Activated B cell treated with CpG ODN at 0.5 μM for 24 hours (primary cell): ENCODE results near the gene NFYA. TPM values are rescaled to one million over a fixed set of nuclear protein-coding genes. Genes with fewer than 3 reads are reported as not detected.

Source experiments
- ATAC-seq: fragments of 200-7000 bp; cut with Tn5 transposase; one replicate; pipeline ENCODE4 v1.10.0; 2021; ENCODE audit warnings: low read depth, mild to moderate bottlenecking, moderate library complexity
- CTCF ChIA-PET: fragments of 350-600 bp; sonication (Branson Sonifier 250); formaldehyde crosslinking; loops from one replicate; lab custom pipeline; 2021; ENCODE audit warnings: antibody characterized with exemption; lab: Charles Lee
- POLR2A ChIA-PET: fragments of 350-600 bp; sonication (Branson Sonifier 250); formaldehyde crosslinking; loops from one replicate; lab custom pipeline; 2021; ENCODE audit warnings: antibody characterized with exemption; lab: Charles Lee
- DNase-seq: peaks from one replicate; pipeline ENCODE4 v3.0.0; 2022
- H3K27ac Mint-ChIP-seq: one replicate; pipeline ENCODE4 v1.8.0; 2020; ENCODE audit warnings: mixed read lengths
- H3K27me3 Mint-ChIP-seq: one replicate; pipeline ENCODE4 v1.8.0; 2021; ENCODE audit warnings: mixed read lengths
- H3K36me3 Mint-ChIP-seq: one replicate; pipeline ENCODE4 v1.8.0; 2021; ENCODE audit warnings: low read depth, mixed read lengths
- H3K4me1 Mint-ChIP-seq: one replicate; pipeline ENCODE4 v1.8.0; 2021; ENCODE audit warnings: mixed read lengths
- H3K4me3 Mint-ChIP-seq: one replicate; pipeline ENCODE4 v1.8.0; 2020; ENCODE audit warnings: mild to moderate bottlenecking, mixed read lengths
- H3K9me3 Mint-ChIP-seq: one replicate; pipeline ENCODE4 v1.8.0; 2020; ENCODE audit warnings: mixed read lengths
- intact Hi-C: fragments of 100-400 bp; cut with micrococcal nuclease; formaldehyde crosslinking; loops from one replicate; pipeline ENCODE4 v1.15.1; 2024
- total RNA-seq: library from RNA; stranded (reverse); gene quantifications from 2 replicates; pipeline ENCODE4 v1.2.3, GENCODE V29; 2022
- TF ChIP-seq, protein P1 (sequence below): fragments of 200-600 bp; IDR thresholded peaks from one replicate; pipeline ENCODE4 v1.8.0; 2022; ENCODE audit warnings: antibody characterized with exemption, mild to moderate bottlenecking

NFYA gene
- total RNA-seq, 1 donor from 2014 or later: 35.1 TPM

GRCh38 chr6:41061196-41061726, 11.5 kb upstream of the NFYA start:
- no peaks in the 10 kb centered on the region for H3K27me3 Mint-ChIP-seq
- H3K4me1 Mint-ChIP-seq: no peaks in the 10 kb centered on the region
- TF ChIP-seq, protein P1, sequence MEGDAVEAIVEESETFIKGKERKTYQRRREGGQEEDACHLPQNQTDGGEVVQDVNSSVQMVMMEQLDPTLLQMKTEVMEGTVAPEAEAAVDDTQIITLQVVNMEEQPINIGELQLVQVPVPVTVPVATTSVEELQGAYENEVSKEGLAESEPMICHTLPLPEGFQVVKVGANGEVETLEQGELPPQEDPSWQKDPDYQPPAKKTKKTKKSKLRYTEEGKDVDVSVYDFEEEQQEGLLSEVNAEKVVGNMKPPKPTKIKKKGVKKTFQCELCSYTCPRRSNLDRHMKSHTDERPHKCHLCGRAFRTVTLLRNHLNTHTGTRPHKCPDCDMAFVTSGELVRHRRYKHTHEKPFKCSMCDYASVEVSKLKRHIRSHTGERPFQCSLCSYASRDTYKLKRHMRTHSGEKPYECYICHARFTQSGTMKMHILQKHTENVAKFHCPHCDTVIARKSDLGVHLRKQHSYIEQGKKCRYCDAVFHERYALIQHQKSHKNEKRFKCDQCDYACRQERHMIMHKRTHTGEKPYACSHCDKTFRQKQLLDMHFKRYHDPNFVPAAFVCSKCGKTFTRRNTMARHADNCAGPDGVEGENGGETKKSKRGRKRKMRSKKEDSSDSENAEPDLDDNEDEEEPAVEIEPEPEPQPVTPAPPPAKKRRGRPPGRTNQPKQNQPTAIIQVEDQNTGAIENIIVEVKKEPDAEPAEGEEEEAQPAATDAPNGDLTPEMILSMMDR: no peak
- H3K27ac Mint-ChIP-seq: no peak overlapping the region
- no peak overlapping the region for H3K4me3 Mint-ChIP-seq
- POLR2A ChIA-PET: no interaction called here
- ATAC-seq: no peak
- peaks cover 62% of the 10 kb centered on the region for H3K36me3 Mint-ChIP-seq
- H3K9me3 Mint-ChIP-seq: no peaks in the 10 kb centered on the region
- no peak for DNase-seq
- intact Hi-C loops: no loop called here
- CTCF ChIA-PET: no interaction called here

DNA sequence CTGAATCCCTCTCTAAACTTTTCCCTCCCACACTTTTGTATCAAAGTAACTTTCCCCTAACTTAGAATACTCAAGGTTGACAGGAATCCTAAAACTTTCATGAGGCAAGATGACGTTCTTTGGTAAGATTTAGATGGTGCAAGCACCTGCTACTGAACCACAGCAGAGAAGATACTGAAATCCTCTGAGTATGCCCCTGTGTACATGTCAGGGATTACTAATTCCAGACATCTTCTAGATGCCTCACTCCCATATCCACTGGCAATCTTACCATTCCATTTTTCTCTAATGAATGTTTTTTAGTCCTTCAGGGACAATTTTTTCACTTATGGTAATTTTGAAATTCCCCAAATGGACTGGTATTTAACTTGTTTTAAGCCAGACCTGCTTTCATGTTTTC, 10.7 kb upstream of the NFYA start:
- ATAC-seq (no peak), DNase-seq (no peak)
- POLR2A ChIA-PET: no interaction called here
- no peak overlapping the region for H3K4me3 Mint-ChIP-seq
- H3K36me3 Mint-ChIP-seq: peaks cover 70% of the 10 kb centered on the region
- TF ChIP-seq, protein P1: no peak
- H3K27ac Mint-ChIP-seq: no peak overlapping the region
- H3K4me1 Mint-ChIP-seq: peaks cover 5% of the 10 kb centered on the region
- CTCF ChIA-PET: no interaction called here
- no peaks in the 10 kb centered on the region for H3K9me3 Mint-ChIP-seq
- H3K27me3 Mint-ChIP-seq: no peaks in the 10 kb centered on the region
- intact Hi-C loops: no loop called here

DNA sequence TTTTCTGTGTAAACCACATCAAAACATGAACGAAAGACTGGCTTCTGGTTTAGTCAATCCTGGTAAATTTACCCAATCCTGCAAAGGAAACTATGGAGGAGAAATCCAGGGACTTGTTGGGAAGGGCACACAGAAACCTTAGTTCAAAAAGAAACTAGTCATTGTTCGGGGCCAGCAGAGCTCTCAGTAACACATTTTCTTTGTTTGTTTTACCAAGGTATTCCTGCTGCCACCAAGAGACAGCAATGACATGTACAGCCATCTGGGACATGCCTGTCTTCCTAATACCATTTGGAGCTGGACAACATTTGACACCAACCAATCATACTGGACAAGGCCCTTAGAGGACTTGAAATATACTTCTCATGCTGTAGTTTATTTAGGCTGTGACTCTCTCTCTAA, 8.9 kb upstream of the NFYA start:
- no peaks in the 10 kb centered on the region for H3K9me3 Mint-ChIP-seq
- no peaks in the 10 kb centered on the region for H3K27me3 Mint-ChIP-seq
- ChIA-PET POLR2A (no interaction called here), CTCF (interaction anchor here (1.5 kb wide), 1 partner anchor 35 kb away, joined by 3 read pairs; no protein-coding TSS in a partner anchor)
- no peak overlapping the region for H3K4me3 Mint-ChIP-seq
- peaks cover 5% of the 10 kb centered on the region for H3K4me1 Mint-ChIP-seq
- no peak overlapping the region for H3K27ac Mint-ChIP-seq
- TF ChIP-seq, protein P1: no peak
- intact Hi-C loops: no loop called here
- DNase-seq (no peak), ATAC-seq (no peak)
- H3K36me3 Mint-ChIP-seq: peaks cover 85% of the 10 kb centered on the region

DNA sequence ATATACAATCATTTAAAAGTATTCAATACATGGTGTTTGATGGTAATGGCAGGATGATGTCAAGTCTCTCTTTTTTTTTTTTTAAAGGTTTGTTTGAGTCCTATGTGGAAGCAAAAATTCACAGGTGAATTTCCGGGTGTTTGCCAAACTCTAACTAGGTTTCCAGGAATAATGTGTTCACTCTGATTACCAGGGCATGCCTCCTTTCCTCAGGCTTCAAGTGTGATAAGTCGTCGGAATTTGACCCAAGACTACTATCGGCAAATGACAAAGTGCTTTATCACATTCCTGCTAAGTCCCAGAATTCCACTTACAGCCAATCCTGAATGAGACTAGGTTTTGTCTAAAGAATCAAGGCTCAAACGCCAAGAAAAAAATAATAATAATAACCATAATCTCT, 7.9 kb upstream of the NFYA start:
- no peak overlapping the region for H3K27ac Mint-ChIP-seq
- no peak overlapping the region for H3K4me3 Mint-ChIP-seq
- TF ChIP-seq, protein P1: no peak
- no peaks in the 10 kb centered on the region for H3K27me3 Mint-ChIP-seq
- ChIA-PET POLR2A (no interaction called here), CTCF (no interaction called here)
- intact Hi-C loops: no loop called here
- peaks cover 87% of the 10 kb centered on the region for H3K36me3 Mint-ChIP-seq
- no peak for DNase-seq
- H3K4me1 Mint-ChIP-seq: peaks cover 5% of the 10 kb centered on the region
- no peaks in the 10 kb centered on the region for H3K9me3 Mint-ChIP-seq
- ATAC-seq: no peak

- Mint-ChIP-seq H3K4me3 (no peak overlapping the region), H3K9me3 (no peaks in the 10 kb centered on the region), H3K27me3 (no peaks in the 10 kb centered on the region), H3K36me3 (peaks cover 85% of the 10 kb centered on the region), H3K4me1 (peaks cover 6% of the 10 kb centered on the region), H3K27ac (no peak overlapping the region)
- TF ChIP-seq, protein P1: no peak
- intact Hi-C loops: loop anchor here (1.0 to 2.0 kb wide), 2 partner anchors 37 to 1717 kb away; no protein-coding TSS in a partner anchor
- DNase-seq (no peak), ATAC-seq (no peak)
- ChIA-PET POLR2A (no interaction called here), CTCF (interaction anchor here (0.7 kb wide), 1 partner anchor 57 kb away, joined by 3 read pairs; no protein-coding TSS in a partner anchor)
These were observed 7.2 kb upstream of the NFYA start for GRCh38 chr6:41065550-41066026.
